GM18519 (cell line): ENCODE measurements around the gene CLDN15.
"Not testable (repeated sequence)": the region's sequence is repeated elsewhere in the genome, so short reads cannot be mapped to it uniquely, and the experiment has no call there.

Experiments
- ATAC-seq: cut with Tn5 transposase; IDR thresholded peaks from one replicate; pipeline ENCODE4 v1.9.1; 2021; ENCODE audit warnings: mild to moderate bottlenecking, moderate library complexity; ENCODE audit not compliant: unreplicated experiment, low FRiP score

CLDN15 gene

GRCh38 chr7:101201695-101202602 is 35.7 kb downstream of the CLDN15 start:
- ATAC-seq: no peak

GRCh38 chr7:101200862-101201599 is 36.6 kb downstream of the CLDN15 start, which contains the start of gene MOGAT3:
TSS of gene MOGAT3 (minus strand) at chr7:101201036. CDS start at chr7:101200854, 182 bp downstream.
- ATAC-seq: no peak

- ATAC-seq: no peak
These were observed 37.1 kb downstream of the CLDN15 start for GRCh38 chr7:101200504-101200861.

GRCh38 chr7:101199522-101199921 is 38.1 kb downstream of the CLDN15 start:
- not testable (repeated sequence) for ATAC-seq

- no peak for ATAC-seq
These were observed 39.1 kb downstream of the CLDN15 start for GRCh38 chr7:101198476-101198875.

GRCh38 chr7:101197991-101198390 is 39.6 kb downstream of the CLDN15 start:
- no peak for ATAC-seq

GRCh38 chr7:101195884-101196283 is 41.7 kb downstream of the CLDN15 start:
- no peak for ATAC-seq

GRCh38 chr7:101189109-101189508 is 48.5 kb downstream of the CLDN15 start:
- no peak for ATAC-seq

GRCh38 chr7:101186844-101187428 is 50.7 kb downstream of the CLDN15 start:
- ATAC-seq: no peak

- no peak for ATAC-seq
These were observed 51.4 kb downstream of the CLDN15 start for GRCh38 chr7:101186194-101186593.

GRCh38 chr7:101185258-101185839 is 52.3 kb downstream of the CLDN15 start:
- ATAC-seq: no peak
